WERI-Rb-1 (cell line): ENCODE data around the gene NOC4L.

Experiments used
- DNase-seq: peaks from one replicate; pipeline ENCODE4 v3.0.0-alpha.2; 2020
- H3K27ac ChIP-seq: fragments of 250-450 bp; sonication (Bioruptor Pico); 2 replicates; pipeline ENCODE4 v1.5.1; 2020; ENCODE audit warnings: mild to moderate bottlenecking, moderate library complexity
- H3K27me3 ChIP-seq: fragments of 250-450 bp; sonication (Bioruptor Pico); 2 replicates; pipeline ENCODE4 v1.5.1; 2021; ENCODE audit warnings: mild to moderate bottlenecking, low read depth, moderate library complexity; ENCODE audit not compliant: insufficient read depth, severe bottlenecking
- H3K36me3 ChIP-seq: fragments of 250-450 bp; sonication (Bioruptor Pico); 2 replicates; pipeline ENCODE4 v1.5.1; 2020; ENCODE audit warnings: mild to moderate bottlenecking, moderate library complexity
- H3K4me3 ChIP-seq: 2 replicates; pipeline ENCODE4 v1.5.1; 2011; ENCODE audit warnings: low read depth, mild to moderate bottlenecking, control low read depth, low read length
- H3K9me3 ChIP-seq: fragments of 250-450 bp; sonication (Bioruptor Pico); 2 replicates; pipeline ENCODE4 v1.5.1; 2021; ENCODE audit warnings: mild to moderate bottlenecking, moderate library complexity; ENCODE audit not compliant: severe bottlenecking
- CTCF ChIP-seq: IDR thresholded peaks from 2 replicates; pipeline ENCODE4 v1.5.1; 2011; ENCODE audit warnings: low read depth, mild to moderate bottlenecking, control low read depth, inconsistent platforms, low read length

NOC4L gene

DNA sequence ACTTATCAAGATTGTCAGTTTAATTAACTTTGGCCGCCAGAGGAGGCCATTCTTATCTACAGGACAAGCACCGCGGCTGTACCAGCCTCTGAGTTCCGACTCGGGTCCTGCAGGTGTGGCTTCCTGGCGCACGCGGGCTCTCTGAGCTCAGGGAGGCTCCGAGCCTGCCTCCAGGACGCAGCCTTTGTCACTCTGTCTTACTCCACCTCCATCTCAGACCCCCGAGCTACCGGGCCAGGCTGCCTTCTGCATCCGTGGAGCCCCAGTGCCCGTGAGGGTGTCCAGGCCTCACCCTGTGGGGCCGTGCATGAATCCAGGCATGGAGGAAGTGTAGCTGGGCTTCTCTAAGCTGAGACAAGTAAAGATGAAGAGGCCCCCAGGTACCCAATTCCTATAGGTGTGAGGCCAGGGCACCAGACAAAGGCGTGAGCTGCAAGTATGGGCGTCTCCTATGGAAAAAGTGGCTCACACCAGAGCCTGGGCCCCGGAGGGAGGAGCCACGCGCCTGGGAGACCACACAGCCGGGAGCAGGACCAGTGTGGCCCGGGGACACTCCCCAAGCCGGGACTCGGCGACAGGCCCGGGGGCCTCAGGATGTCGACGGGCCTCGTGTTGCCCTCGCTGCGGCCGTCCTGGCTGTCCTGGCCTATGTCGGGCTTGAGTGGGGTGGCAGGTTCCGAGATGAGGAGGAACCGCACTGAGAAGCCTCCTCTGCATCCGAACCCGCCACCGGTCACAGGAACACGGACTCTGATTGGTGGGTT, 42.8 kb downstream of the NOC4L start:
- Histone ChIP-seq H3K4me3 (no peak overlapping the region), H3K27me3 (no peaks in the 10 kb centered on the region), H3K36me3 (no peaks in the 10 kb centered on the region), H3K9me3 (no peaks in the 10 kb centered on the region), H3K27ac (no peak overlapping the region)
- TF ChIP-seq CTCF = no peak
- DNase-seq = no peak

- DNase-seq = no peak
- no peak overlapping the region for H3K27ac ChIP-seq
- no peaks in the 10 kb centered on the region for H3K9me3 ChIP-seq
- no peaks in the 10 kb centered on the region for H3K36me3 ChIP-seq
- no peaks in the 10 kb centered on the region for H3K27me3 ChIP-seq
- TF ChIP-seq CTCF = no peak
- no peak overlapping the region for H3K4me3 ChIP-seq
Measured at GRCh38 chr12:132187646-132188450, 43.6 kb downstream of the NOC4L start.

- Histone ChIP-seq H3K27ac (no peak overlapping the region), H3K27me3 (no peaks in the 10 kb centered on the region), H3K36me3 (no peaks in the 10 kb centered on the region), H3K9me3 (no peaks in the 10 kb centered on the region), H3K4me3 (no peak overlapping the region)
- TF ChIP-seq CTCF = no peak
- DNase-seq = no peak
Measured at GRCh38 chr12:132188451-132188901, 44.2 kb downstream of the NOC4L start.

DNA sequence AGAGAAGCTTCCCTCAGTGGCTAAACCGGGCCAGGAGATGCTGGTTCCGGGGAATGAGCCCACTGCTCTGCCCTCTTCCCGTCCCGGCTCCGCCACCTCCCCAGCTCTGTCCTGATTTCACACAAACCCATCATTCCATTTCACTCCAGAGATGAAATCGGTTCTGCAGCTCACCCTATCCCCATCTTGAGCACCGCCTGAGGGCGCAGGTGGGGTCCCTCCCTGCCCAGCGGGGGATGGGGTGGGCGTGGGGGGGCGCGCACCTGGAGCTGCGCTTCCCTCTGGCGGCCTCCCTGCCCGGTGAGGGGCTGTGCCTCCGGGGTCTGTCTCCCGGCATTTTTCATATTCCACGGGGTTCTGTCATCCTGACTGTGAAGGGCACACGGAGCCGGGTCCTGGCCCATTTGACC, 44.7 kb downstream of the NOC4L start:
- no peak for DNase-seq
- peak overlapping the region; percentile 68; the same call in 1 of the 2 replicates for H3K27ac ChIP-seq
- H3K9me3 ChIP-seq = peaks cover under 1% of the 10 kb centered on the region
- no peak for TF ChIP-seq CTCF
- no peaks in the 10 kb centered on the region for H3K36me3 ChIP-seq
- H3K4me3 ChIP-seq = peak overlapping the region; percentile 56
- no peaks in the 10 kb centered on the region for H3K27me3 ChIP-seq

DNA sequence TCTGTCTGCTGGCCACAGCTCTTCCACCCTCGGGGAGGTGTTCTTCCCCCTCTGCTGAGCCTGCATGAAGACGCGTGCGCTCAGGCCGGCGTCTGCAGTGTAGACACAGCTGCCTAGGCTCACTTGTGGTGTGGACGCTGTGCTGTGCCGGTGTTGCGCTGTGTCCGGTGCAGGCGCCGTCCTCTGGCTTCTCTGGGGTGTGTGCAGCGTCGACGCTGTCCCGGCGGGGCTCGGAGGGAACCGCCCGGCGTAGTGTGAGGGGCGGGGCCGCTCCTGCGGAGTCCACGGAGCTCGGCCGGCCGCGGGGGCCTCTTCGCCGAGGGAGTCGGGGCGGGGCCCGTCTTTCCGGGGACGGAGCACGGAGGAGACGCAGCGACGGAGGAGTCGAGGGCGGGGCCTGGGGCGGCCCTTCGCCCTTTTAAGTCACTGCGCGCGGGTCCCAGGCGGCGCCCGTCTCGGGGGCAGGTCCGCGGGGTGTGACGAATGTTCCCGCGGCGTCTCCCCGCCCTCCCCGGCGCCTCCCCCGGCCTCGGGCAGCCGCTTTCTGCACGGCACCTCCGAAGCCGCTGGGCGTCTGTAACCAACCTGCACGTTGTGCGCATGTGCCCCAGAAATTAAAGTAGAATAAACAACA, 45.2 kb downstream of the NOC4L start:
- Histone ChIP-seq H3K36me3 (no peaks in the 10 kb centered on the region), H3K4me3 (peak overlapping the region; percentile 56), H3K27ac (peak overlapping the region; percentile 68), H3K9me3 (peaks cover 4% of the 10 kb centered on the region), H3K27me3 (no peaks in the 10 kb centered on the region)
- TF ChIP-seq CTCF = no peak
- peak; percentile 93 for DNase-seq
